HepG2 (cell line): ENCODE data around the gene NTN5. TPM values are rescaled to one million over a fixed set of nuclear protein-coding genes. Genes with fewer than 3 reads are reported as not detected.

ENCODE experiments used
- AGO2 ChIP-seq: fragments of 200-400 bp; formaldehyde crosslinking; optimal IDR thresholded peaks from 2 replicates; pipeline ENCODE3; 2017; ENCODE audit warnings: mild to moderate bottlenecking, low read depth, low read length, moderate library complexity
- BCL6 ChIP-seq: IDR thresholded peaks from 2 replicates; pipeline ENCODE4 v1.6.1; 2016; ENCODE audit warnings: missing genetic modification reagents, missing compliant biosample characterization
- ELF1 ChIP-seq: sonication (generic); formaldehyde crosslinking; IDR thresholded peaks from 2 replicates; pipeline ENCODE4 v1.4.0; 2020; ENCODE audit warnings: missing genetic modification reagents
- GATA4 ChIP-seq: sonication (generic); IDR thresholded peaks from 2 replicates; pipeline ENCODE4 v1.6.1; 2016; ENCODE audit warnings: antibody characterized with exemption, low read depth, borderline replicate concordance
- GFI1 ChIP-seq: sonication (generic); formaldehyde crosslinking; IDR thresholded peaks from 2 replicates; pipeline ENCODE4 v1.5.0; 2020; ENCODE audit warnings: missing genetic modification reagents, mild to moderate bottlenecking, borderline replicate concordance
- HDAC1 ChIP-seq: sonication (generic); formaldehyde crosslinking; IDR thresholded peaks from 2 replicates; pipeline ENCODE4 v1.5.1; 2020; ENCODE audit warnings: mild to moderate bottlenecking, missing genetic modification reagents
- IKZF1 ChIP-seq: fragments of 450-650 bp; IDR thresholded peaks from 2 replicates; pipeline ENCODE4 v1.7.1; 2016
- KLF9 ChIP-seq: IDR thresholded peaks from 2 replicates; pipeline ENCODE4 v1.6.1; 2016; ENCODE audit warnings: low read depth
- MAF1 ChIP-seq: sonication (generic); formaldehyde crosslinking; IDR thresholded peaks from 2 replicates; pipeline ENCODE4 v1.5.0; 2020; ENCODE audit warnings: missing genetic modification reagents, borderline replicate concordance
- NCOA1 ChIP-seq: sonication (generic); formaldehyde crosslinking; IDR thresholded peaks from 2 replicates; pipeline ENCODE4 v1.9.0; 2021; ENCODE audit warnings: missing genetic modification reagents
- RAD21 ChIP-seq: fragments of 450-650 bp; formaldehyde crosslinking; IDR thresholded peaks from 2 replicates; pipeline ENCODE4 v1.5.0; 2020; ENCODE audit warnings: mild to moderate bottlenecking
- RNF2 ChIP-seq: fragments of 450-650 bp; conservative IDR thresholded peaks from 2 replicates; pipeline ENCODE4 v1.6.1; 2016; ENCODE audit warnings: low read depth
- RXRB ChIP-seq: IDR thresholded peaks from 2 replicates; pipeline ENCODE4 v1.6.1; 2016; ENCODE audit warnings: borderline replicate concordance, missing genetic modification reagents, missing compliant biosample characterization
- SCMH1 ChIP-seq: sonication (generic); formaldehyde crosslinking; IDR thresholded peaks from 2 replicates; pipeline ENCODE4 v1.9.0; 2021; ENCODE audit warnings: missing genetic modification reagents, mild to moderate bottlenecking, borderline replicate concordance
- ZMYM3 ChIP-seq: sonication (generic); formaldehyde crosslinking; IDR thresholded peaks from 2 replicates; pipeline ENCODE4 v1.5.1; 2020; ENCODE audit warnings: mild to moderate bottlenecking, missing genetic modification reagents
- ZNF138 ChIP-seq: sonication (generic); formaldehyde crosslinking; IDR thresholded peaks from 2 replicates; pipeline ENCODE4 v1.5.0; 2020; ENCODE audit warnings: mild to moderate bottlenecking, low read depth, missing genetic modification reagents
- ZNF282 ChIP-seq: fragments of 450-650 bp; IDR thresholded peaks from 2 replicates; pipeline ENCODE4 v1.6.1; 2018; ENCODE audit not compliant: partially characterized antibody
- ZNF367 ChIP-seq: sonication (generic); formaldehyde crosslinking; IDR thresholded peaks from 2 replicates; pipeline ENCODE4 v1.4.0; 2020; ENCODE audit warnings: missing genetic modification reagents, borderline replicate concordance
- ZNF549 ChIP-seq: sonication (generic); formaldehyde crosslinking; IDR thresholded peaks from 2 replicates; pipeline ENCODE4 v1.5.0; 2020; ENCODE audit warnings: missing genetic modification reagents
- ZNF777 ChIP-seq: sonication (generic); formaldehyde crosslinking; IDR thresholded peaks from 2 replicates; pipeline ENCODE4 v1.4.0; 2020; ENCODE audit warnings: missing genetic modification reagents
- ZNF788 ChIP-seq: sonication (generic); formaldehyde crosslinking; IDR thresholded peaks from 2 replicates; pipeline ENCODE4 v1.5.0; 2020; ENCODE audit warnings: mild to moderate bottlenecking, missing genetic modification reagents, borderline replicate concordance
- polyA plus RNA-seq, 8 experiments: library from polyadenylated mRNA; depleted of rRNA in 3 of 8; stranded (reverse) in 7 of 8; unstranded in 1 of 8; fragments of >200 nt; fragmentation: Illumina TruSeq in 4 of 8; extraction: Trizol in 4 of 8; gene quantifications; 2 replicates each; pipeline versions ENCODE4 v1.2.1 to v1.2.3, GENCODE V29; 2011 to 2016; ENCODE audit warnings: low read depth in 4 of 8, missing spikeins in 1 of 8, mixed read lengths in 1 of 8; ENCODE audit not compliant: insufficient read depth in 1 of 8
- total RNA-seq, 5 experiments: library from RNA; depleted of rRNA; stranded (reverse); fragments of >200 nt; fragmentation: Illumina TruSeq; extraction: Trizol; gene quantifications; 2 replicates each; pipeline ENCODE4 v1.2.3, GENCODE V29; 2016; ENCODE audit warnings: low read depth in 1 of 5
- TF ChIP-seq, protein P1 (sequence below): IDR thresholded peaks from 2 replicates; pipeline ENCODE4 v1.6.1; 2016; ENCODE audit warnings: missing compliant biosample characterization, missing genetic modification reagents, borderline replicate concordance
- TF ChIP-seq, protein P2 (sequence below): sonication (generic); formaldehyde crosslinking; IDR thresholded peaks from 2 replicates; pipeline ENCODE4; 2020; ENCODE audit warnings: missing genetic modification reagents, mild to moderate bottlenecking, borderline replicate concordance
- TF ChIP-seq, protein P3 (sequence below): sonication (generic); formaldehyde crosslinking; IDR thresholded peaks from 2 replicates; pipeline ENCODE4 v1.5.1; 2020; ENCODE audit warnings: missing genetic modification reagents, mild to moderate bottlenecking, borderline replicate concordance
- TF ChIP-seq, protein P4 (sequence below): IDR thresholded peaks from 2 replicates; pipeline ENCODE4 v1.6.1; 2012; ENCODE audit warnings: inconsistent platforms
- TF ChIP-seq, protein P5 (sequence below): sonication (generic); formaldehyde crosslinking; conservative IDR thresholded peaks from 2 replicates; pipeline ENCODE4 v1.8.0; 2022; ENCODE audit warnings: mild to moderate bottlenecking, moderate library complexity, missing genetic modification reagents

Gene NTN5
- total and polyA plus RNA-seq, 2 of the 13 experiments (the other 11 are each of a cell fraction or from before 2014, with no cell fraction given): 0.05 TPM; not detected in 1

DNA sequence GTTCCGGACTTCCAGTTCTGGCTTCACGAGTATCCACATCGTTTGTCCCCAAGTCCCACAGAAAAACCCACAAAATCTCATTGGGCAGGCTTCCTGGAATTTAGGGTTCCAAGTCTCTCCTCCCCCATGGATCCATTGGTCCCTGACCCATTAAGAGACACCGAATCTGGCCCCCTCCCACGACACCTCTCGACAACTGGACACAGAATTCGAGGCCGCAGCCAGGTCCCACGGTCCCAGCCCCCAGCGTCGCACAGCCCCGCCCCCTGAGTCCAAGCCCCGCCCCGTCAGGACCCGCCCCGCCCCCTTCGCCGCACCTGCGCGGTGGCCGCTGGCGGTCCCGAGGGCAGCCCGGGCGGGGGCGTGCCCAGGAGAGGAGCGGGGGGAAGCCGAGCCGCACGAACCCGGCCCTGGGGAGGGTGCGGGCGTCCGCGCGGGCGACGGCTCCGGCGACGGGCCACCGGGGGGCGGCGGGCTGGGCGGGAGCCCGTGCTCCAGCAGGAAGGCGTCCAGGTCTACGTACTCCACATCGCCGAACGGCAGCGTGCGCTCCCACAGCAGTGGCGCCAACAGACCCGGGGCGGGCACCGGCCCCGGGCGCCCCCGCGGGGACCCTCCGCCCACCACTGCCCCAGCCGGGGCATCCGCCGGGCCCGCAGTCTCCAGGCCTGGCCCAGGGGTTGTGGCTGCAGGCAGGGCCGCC, 37.4 kb downstream of the NTN5 start (continued):
- TF ChIP-seq, protein P1, sequence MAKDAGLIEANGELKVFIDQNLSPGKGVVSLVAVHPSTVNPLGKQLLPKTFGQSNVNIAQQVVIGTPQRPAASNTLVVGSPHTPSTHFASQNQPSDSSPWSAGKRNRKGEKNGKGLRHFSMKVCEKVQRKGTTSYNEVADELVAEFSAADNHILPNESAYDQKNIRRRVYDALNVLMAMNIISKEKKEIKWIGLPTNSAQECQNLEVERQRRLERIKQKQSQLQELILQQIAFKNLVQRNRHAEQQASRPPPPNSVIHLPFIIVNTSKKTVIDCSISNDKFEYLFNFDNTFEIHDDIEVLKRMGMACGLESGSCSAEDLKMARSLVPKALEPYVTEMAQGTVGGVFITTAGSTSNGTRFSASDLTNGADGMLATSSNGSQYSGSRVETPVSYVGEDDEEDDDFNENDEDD (CRISPR knock-in tag): peak; percentile 53; the same call in 1 of the 2 replicates
- no peak for TF ChIP-seq RNF2
- TF ChIP-seq BCL6: no peak
- no peak for TF ChIP-seq GATA4
- TF ChIP-seq, protein P2, sequence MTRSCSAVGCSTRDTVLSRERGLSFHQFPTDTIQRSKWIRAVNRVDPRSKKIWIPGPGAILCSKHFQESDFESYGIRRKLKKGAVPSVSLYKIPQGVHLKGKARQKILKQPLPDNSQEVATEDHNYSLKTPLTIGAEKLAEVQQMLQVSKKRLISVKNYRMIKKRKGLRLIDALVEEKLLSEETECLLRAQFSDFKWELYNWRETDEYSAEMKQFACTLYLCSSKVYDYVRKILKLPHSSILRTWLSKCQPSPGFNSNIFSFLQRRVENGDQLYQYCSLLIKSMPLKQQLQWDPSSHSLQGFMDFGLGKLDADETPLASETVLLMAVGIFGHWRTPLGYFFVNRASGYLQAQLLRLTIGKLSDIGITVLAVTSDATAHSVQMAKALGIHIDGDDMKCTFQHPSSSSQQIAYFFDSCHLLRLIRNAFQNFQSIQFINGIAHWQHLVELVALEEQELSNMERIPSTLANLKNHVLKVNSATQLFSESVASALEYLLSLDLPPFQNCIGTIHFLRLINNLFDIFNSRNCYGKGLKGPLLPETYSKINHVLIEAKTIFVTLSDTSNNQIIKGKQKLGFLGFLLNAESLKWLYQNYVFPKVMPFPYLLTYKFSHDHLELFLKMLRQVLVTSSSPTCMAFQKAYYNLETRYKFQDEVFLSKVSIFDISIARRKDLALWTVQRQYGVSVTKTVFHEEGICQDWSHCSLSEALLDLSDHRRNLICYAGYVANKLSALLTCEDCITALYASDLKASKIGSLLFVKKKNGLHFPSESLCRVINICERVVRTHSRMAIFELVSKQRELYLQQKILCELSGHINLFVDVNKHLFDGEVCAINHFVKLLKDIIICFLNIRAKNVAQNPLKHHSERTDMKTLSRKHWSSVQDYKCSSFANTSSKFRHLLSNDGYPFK: no peak
- peak; percentile 65 for TF ChIP-seq ZNF777
- TF ChIP-seq GFI1 (CRISPR knock-in tag): 0 out of 2 replicates have a peak, but pooled peaks have one; percentile 5
- no peak for TF ChIP-seq ZMYM3
- TF ChIP-seq RAD21 (CRISPR knock-in tag): 0 out of 2 replicates have a peak, but pooled peaks have one; percentile 11
- no peak for TF ChIP-seq SCMH1 (CRISPR knock-in tag)
- no peak for TF ChIP-seq NCOA1
- no peak for TF ChIP-seq ZNF788 (CRISPR knock-in tag)
- TF ChIP-seq ELF1 (CRISPR knock-in tag): no peak
- TF ChIP-seq, protein P3, sequence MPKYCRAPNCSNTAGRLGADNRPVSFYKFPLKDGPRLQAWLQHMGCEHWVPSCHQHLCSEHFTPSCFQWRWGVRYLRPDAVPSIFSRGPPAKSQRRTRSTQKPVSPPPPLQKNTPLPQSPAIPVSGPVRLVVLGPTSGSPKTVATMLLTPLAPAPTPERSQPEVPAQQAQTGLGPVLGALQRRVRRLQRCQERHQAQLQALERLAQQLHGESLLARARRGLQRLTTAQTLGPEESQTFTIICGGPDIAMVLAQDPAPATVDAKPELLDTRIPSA (CRISPR knock-in tag): no peak
- no peak for TF ChIP-seq MAF1 (CRISPR knock-in tag)
- TF ChIP-seq ZNF138 (CRISPR knock-in tag): no peak
- TF ChIP-seq AGO2: no peak
- TF ChIP-seq HDAC1 (CRISPR knock-in tag): peak; percentile 12
- TF ChIP-seq, protein P4, sequence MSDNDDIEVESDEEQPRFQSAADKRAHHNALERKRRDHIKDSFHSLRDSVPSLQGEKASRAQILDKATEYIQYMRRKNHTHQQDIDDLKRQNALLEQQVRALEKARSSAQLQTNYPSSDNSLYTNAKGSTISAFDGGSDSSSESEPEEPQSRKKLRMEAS: peak; percentile 59; the same call in 1 of the 2 replicates
- TF ChIP-seq ZNF549 (CRISPR knock-in tag): no peak
- TF ChIP-seq KLF9 (CRISPR knock-in tag): no peak
- TF ChIP-seq, protein P5, sequence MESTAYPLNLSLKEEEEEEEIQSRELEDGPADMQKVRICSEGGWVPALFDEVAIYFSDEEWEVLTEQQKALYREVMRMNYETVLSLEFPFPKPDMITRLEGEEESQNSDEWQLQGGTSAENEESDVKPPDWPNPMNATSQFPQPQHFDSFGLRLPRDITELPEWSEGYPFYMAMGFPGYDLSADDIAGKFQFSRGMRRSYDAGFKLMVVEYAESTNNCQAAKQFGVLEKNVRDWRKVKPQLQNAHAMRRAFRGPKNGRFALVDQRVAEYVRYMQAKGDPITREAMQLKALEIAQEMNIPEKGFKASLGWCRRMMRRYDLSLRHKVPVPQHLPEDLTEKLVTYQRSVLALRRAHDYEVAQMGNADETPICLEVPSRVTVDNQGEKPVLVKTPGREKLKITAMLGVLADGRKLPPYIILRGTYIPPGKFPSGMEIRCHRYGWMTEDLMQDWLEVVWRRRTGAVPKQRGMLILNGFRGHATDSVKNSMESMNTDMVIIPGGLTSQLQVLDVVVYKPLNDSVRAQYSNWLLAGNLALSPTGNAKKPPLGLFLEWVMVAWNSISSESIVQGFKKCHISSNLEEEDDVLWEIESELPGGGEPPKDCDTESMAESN: no peak
- no peak for TF ChIP-seq ZNF367 (CRISPR knock-in tag)
- TF ChIP-seq IKZF1: no peak
- TF ChIP-seq ZNF282: no peak
- TF ChIP-seq RXRB (CRISPR knock-in tag): peak; percentile 32; the same call in 1 of the 2 replicates
